Kidney (tissue), 14 donors: ENCODE results near the gene DAG1. TPM values are rescaled to one million over a fixed set of nuclear protein-coding genes. Genes with fewer than 3 reads are reported as not detected.
A peak's percentile ranks its signal among the peaks of the same experiment; 100 is the strongest.

ENCODE experiments used
- DNase-seq, 5 donors: peaks; one replicate each; pipeline ENCODE4 v3.0.0-alpha.2; 2013 to 2020
- FAIRE-seq: peaks from 2 replicates; lab custom pipeline; 2012; peaks lifted over from hg19 to GRCh38; lab: Jason Lieb, UNC
- H3K27ac ChIP-seq, 2 donors: one replicate each; pipeline ENCODE4 v1.7.0; 2013; ENCODE audit warnings: low read depth in 2 of 2, low read length in 2 of 2, inconsistent platforms in 1 of 2
- H3K27me3 ChIP-seq: one replicate; pipeline ENCODE4 v1.7.1; 2013; ENCODE audit warnings: low read length, inconsistent platforms; ENCODE audit not compliant: control insufficient read depth, insufficient read depth
- H3K36me3 ChIP-seq, 3 donors: one replicate each; pipeline versions ENCODE4 v1.7.0 to v1.7.1; 2013; ENCODE audit warnings: low read length in 3 of 3, control low read depth in 1 of 3, inconsistent platforms in 1 of 3; ENCODE audit not compliant: insufficient read depth in 3 of 3, control insufficient read depth in 2 of 3
- H3K4me1 ChIP-seq, 3 donors: one replicate each; pipeline versions ENCODE4 v1.7.0 to v1.7.1; 2013; ENCODE audit warnings: low read length in 3 of 3, inconsistent platforms in 1 of 3, low read depth in 1 of 3; ENCODE audit not compliant: control insufficient read depth in 2 of 3, insufficient read depth in 2 of 3
- H3K4me3 ChIP-seq, 3 donors: one replicate each; pipeline versions ENCODE4 v1.7.0 to v1.8.1; 2013; ENCODE audit warnings: low read length in 3 of 3, control low read depth in 1 of 3, inconsistent platforms in 1 of 3
- H3K9ac ChIP-seq, 3 donors: one replicate each; pipeline versions ENCODE4 v1.7.0 to v1.7.1; 2013; ENCODE audit warnings: low read length in 3 of 3, control low read depth in 1 of 3, inconsistent platforms in 1 of 3
- H3K9me3 ChIP-seq, 3 donors: one replicate each; pipeline versions ENCODE4 v1.7.0 to v1.7.1; 2013; ENCODE audit warnings: low read length in 3 of 3, control low read depth in 1 of 3, inconsistent platforms in 1 of 3; ENCODE audit not compliant: control insufficient read depth in 2 of 3, insufficient read depth in 1 of 3
- intact Hi-C: fragments of 100-400 bp; cut with DNase I; formaldehyde crosslinking; loops from one replicate; pipeline ENCODE4 v1.11.1; 2022
- polyA plus RNA-seq: library from polyadenylated mRNA; stranded (reverse); fragments of 350-450 nt; fragmentation: Illumina TruSeq; extraction: RNeasy Lipid Tissue Mini Kit (QIAGEN cat#74804); gene quantifications from one replicate; pipeline ENCODE4 v1.2.3, GENCODE V29; 2014; ENCODE audit warnings: low read depth, low replicate concordance; ENCODE audit not compliant: insufficient read depth
- total RNA-seq: library from RNA; stranded (reverse); fragmentation: NEBNext Ultra II Directional; extraction: Animal tissue kit (Norgen Biotek cat#: 25700); gene quantifications from one replicate; pipeline ENCODE4 v1.2.1, GENCODE V29; 2021
- TF ChIP-seq, protein P1 (sequence below): IDR thresholded peaks from 3 replicates; pipeline ENCODE4 v1.5.1; 2012; ENCODE audit warnings: mild to moderate bottlenecking, moderate library complexity, borderline replicate concordance; ENCODE audit not compliant: insufficient read depth; ENCODE audit errors: extremely low read depth
- donor health status: control.
- donor health status: control.
- donor health status: control.
- donor health status: control.
- donor health status: control.
- donor health status: DM: yes; HTN: yes; CAD: no.
- donor health status: Normal renal cell carcinoma (clear cell type).

The DAG1 gene
- total and polyA plus RNA-seq, 2 donors from 2014 or later, result 40.4 to 122 TPM

GRCh38 chr3:49500205-49500731, 30.2 kb downstream of the DAG1 start:
- Histone ChIP-seq H3K4me3 (no peak overlapping the region), H3K36me3 (no peaks in the 10 kb centered on the region), H3K9me3 (no peaks in the 10 kb centered on the region), H3K27ac (peak overlapping the region; percentile 26 to 75), H3K27me3 (no peaks in the 10 kb centered on the region), H3K4me1 (peaks cover 0 to 30% (median 15%) of the 10 kb centered on the region in 3 donors), H3K9ac (no peak overlapping the region)
- intact Hi-C loops, result no loop called here
- TF ChIP-seq, protein P1, sequence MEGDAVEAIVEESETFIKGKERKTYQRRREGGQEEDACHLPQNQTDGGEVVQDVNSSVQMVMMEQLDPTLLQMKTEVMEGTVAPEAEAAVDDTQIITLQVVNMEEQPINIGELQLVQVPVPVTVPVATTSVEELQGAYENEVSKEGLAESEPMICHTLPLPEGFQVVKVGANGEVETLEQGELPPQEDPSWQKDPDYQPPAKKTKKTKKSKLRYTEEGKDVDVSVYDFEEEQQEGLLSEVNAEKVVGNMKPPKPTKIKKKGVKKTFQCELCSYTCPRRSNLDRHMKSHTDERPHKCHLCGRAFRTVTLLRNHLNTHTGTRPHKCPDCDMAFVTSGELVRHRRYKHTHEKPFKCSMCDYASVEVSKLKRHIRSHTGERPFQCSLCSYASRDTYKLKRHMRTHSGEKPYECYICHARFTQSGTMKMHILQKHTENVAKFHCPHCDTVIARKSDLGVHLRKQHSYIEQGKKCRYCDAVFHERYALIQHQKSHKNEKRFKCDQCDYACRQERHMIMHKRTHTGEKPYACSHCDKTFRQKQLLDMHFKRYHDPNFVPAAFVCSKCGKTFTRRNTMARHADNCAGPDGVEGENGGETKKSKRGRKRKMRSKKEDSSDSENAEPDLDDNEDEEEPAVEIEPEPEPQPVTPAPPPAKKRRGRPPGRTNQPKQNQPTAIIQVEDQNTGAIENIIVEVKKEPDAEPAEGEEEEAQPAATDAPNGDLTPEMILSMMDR, result no peak
- DNase-seq (no peak), FAIRE-seq (no peak)

DNA sequence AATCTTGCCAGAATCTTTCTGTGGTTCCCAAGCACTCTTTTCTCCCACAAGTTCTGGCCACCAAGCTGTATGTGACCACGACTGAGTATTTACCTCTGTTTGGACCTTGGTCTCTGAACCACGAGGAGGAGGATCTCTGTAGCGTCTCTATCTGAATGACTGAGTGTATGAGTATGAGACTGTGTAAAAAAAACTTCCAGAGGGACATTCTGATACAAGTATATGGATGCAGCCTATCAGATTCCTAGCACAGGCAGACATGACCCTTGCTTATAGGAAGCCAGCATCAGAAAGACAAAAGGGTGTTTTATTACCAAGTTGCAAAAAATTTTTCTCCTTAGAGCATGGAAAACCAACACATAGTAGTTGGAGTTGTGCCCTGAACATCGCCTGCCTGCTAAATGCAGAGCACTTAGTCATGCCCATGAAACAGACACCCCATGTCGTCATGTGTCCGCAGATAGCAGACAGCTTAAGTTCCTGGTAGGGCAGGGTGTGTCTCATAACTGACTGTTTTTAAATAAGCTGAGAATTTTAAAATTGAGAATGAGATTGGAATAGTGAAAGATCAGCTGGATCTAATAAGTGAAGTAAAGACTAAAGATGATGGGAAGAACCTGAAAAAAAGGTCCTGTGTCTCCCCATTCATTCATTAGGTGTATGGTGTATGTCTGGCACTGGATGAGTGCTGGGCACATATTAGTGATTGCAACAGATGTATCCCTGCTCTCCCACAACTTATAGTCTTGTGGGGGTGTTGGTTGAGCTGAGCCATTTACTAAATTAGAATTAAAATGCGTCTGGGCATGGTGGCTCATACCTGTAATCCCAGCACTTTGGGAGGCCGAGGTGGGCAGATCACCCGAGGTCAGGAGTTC, 30.9 kb downstream of the DAG1 start:
- no peak for FAIRE-seq
- TF ChIP-seq, protein P1, result no peak
- H3K4me1 ChIP-seq, result peaks cover 0 to 30% (median 15%) of the 10 kb centered on the region in 3 donors
- no peaks in the 10 kb centered on the region for H3K9me3 ChIP-seq
- no peaks in the 10 kb centered on the region for H3K27me3 ChIP-seq
- intact Hi-C loops, result no loop called here
- H3K36me3 ChIP-seq, result no peaks in the 10 kb centered on the region
- no peak overlapping the region for H3K9ac ChIP-seq
- H3K4me3 ChIP-seq, result no peak overlapping the region
- peak overlapping the region; percentile 52 to 75 for H3K27ac ChIP-seq
- DNase-seq, result no peak

DNA sequence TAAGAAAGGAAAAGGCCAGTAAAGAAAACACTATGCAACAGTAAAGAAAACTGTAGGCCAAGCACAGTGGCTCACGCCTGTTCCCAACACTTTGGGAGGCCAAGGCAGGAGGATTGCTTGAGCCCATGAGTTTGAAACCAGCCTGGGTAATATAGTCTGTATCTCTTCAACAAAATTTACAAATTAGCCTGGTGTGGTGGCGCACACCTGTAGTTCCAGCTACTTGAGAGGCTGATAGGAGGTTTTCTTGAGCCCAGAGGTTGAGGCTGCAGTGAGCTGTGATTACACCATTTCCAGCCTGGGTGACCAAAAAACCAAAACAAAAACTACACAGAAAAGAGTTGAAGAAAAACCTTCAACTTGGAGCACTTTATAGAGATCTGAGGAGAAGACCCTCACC, 31.8 kb downstream of the DAG1 start:
- FAIRE-seq (no peak), DNase-seq (no peak)
- Histone ChIP-seq H3K9me3 (no peaks in the 10 kb centered on the region), H3K9ac (no peak overlapping the region), H3K27ac (no peak overlapping the region), H3K4me1 (peaks cover 0 to 30% (median 15%) of the 10 kb centered on the region in 3 donors), H3K36me3 (no peaks in the 10 kb centered on the region), H3K27me3 (no peaks in the 10 kb centered on the region), H3K4me3 (no peak overlapping the region)
- TF ChIP-seq, protein P1, result no peak
- intact Hi-C loops, result no loop called here
